ENCODE measurements around the gene CLCNKA.
"Not testable (repeated sequence)": the region's sequence is repeated elsewhere in the genome, so short reads cannot be mapped to it uniquely, and the experiment has no call there.

CLCNKA gene

GRCh38 chr1:16042096-16042495 is 20.3 kb downstream of the CLCNKA start:
- no peak for DNase-seq (ENCODE audit: low spot score)

DNA sequence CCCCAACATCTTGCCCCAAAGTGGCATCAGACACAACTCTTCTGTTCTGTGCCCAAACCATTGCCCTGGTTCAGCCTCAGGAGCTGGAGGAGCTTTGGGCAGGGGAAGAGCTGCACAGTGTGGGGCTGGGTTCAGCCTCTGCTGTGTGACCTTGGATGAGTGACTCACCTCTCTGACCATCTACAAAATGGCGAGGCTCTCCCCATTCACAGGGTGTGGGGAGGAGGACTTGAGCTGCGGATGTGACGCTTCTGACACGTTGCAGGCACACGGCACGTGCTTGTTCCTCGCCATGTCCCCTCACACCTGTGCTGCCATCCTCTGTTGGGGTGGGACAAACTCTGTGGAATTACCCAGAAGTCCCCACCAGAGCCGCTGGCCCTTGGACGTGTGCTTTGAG is 20.8 kb downstream of the CLCNKA start:
- DNase-seq (ENCODE audit: low spot score), result not testable (repeated sequence)

DNA sequence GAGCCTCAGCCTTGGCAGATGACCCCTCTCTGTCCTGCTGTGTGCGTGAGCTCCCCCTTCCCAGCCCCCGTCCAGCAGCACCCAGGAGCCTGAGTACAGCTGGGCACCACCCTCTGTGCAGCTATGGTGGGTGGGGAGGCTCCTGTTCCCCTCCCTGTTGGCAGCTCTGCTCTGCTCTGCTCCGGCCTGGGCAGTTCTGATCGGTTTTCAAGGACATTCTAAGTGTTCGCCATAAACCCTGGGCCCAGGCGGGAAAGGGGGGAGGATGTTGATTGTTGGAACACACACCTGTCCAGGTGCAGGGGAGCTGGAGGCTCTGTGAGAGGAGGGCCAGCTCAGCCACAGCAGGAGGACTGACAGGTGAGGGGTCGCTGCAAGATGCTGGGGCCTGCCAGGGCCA is 21.7 kb downstream of the CLCNKA start, which contains the start of gene CLCNKB:
CLCNKB (plus strand) TSS at position 262 of the 400 bp plus-strand sequence. CDS start 711 bp downstream, outside the sequence.
- no peak for DNase-seq (ENCODE audit: low spot score)

DNA sequence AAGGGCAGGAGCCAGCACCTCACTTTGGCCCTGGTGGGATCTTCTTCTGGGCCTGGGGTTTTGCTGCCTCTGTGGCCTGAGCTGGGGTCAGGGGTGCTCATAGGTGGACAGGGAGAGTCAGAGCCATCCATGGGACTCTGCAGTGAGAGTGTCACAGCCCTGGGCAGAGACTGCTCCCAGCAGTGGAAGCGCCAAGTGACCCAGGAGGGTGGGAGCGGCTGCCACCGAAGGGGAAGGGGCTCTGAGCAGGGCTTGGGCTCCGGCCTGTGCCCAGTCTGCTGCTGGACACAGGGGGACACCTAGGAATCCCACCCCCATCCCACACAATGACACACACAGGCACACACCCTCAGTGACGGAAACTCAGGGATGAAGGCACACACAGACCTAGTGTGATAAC is 22.1 kb downstream of the CLCNKA start:
- no peak for DNase-seq (ENCODE audit: low spot score)

GRCh38 chr1:16046842-16047241 is 25.0 kb downstream of the CLCNKA start:
- peak; percentile 77 for DNase-seq (ENCODE audit: low spot score)

DNA sequence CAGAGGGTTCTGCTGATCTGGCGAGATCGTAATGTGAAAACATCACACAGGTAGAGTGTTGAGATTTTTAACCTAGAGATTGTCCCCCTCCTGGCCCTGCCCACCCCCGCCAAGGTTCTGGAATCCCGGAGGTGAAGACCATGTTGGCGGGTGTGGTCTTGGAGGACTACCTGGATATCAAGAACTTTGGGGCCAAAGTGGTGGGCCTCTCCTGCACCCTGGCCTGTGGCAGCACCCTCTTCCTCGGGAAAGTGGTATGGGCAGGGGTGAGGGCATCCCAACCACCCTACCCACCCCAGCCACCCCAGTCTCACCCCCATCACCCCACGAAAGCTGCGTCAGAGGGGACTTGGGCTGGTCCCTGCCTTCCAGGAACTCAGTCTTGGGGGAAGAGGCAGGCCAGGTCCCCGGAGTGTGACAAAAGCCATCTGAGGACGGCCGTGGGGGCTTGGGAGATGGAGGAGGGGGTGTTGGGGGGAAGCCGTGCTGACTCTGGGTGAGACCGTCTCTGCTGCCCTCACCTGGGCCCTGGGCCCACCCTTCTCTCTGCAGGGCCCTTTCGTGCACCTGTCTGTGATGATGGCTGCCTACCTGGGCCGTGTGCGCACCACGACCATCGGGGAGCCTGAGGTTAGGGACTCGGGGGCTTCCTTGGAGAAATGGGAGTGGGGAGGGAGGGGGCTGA is 26.1 kb downstream of the CLCNKA start:
- no peak for DNase-seq (ENCODE audit: low spot score)

DNA sequence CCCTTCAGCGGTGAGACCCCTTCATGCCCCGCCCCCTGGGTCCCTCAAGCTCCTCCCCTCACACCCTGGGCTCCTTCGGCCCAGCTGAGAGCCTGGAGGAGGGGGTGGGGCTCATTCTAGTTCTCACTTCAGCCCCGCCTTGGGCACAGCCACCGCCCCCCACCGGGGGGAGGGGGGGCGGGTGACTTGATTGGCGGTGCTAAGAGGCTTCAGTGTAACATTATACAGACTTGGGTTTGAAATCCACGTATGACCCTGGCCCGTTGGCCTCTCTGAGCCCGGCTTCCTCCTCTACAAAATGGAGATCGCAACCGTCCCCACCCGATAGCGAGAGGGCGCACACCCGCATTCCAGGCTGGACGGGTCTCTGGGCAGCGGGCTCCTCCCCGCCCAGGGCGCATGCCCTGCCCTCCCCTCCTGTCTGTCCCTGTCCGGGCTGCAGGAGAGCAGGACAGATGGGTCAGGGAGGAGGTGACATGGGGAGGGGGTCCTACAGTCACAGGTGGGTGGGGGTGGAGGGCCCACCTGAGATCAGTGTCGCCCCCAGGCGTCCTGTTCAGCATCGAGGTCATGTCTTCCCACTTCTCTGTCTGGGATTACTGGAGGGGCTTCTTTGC is 26.8 kb downstream of the CLCNKA start:
- DNase-seq (ENCODE audit: low spot score), result peak; percentile 32

GRCh38 chr1:16050328-16050727 is 28.5 kb downstream of the CLCNKA start:
- no peak for DNase-seq (ENCODE audit: low spot score)

DNA sequence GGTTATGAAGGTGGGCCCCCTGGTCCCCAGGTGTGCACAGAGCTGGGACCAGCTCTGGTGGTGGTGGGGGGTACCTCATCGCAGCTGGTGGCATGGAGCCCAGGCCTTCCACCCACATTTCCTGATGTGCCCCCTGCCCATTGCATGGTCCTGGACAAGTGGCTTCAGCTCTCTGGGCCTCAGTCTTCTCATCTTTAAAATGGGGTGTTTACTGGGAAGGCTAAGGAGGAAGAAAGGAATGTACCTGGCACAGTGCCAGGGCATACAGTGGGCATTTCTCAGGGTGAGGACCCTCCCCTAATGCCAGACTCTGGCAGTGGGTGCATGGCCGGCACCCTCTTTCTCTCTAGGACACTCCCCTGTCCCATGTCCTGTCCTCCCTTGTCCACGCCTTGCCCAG is 29.2 kb downstream of the CLCNKA start:
- no peak for DNase-seq (ENCODE audit: low spot score)

DNA sequence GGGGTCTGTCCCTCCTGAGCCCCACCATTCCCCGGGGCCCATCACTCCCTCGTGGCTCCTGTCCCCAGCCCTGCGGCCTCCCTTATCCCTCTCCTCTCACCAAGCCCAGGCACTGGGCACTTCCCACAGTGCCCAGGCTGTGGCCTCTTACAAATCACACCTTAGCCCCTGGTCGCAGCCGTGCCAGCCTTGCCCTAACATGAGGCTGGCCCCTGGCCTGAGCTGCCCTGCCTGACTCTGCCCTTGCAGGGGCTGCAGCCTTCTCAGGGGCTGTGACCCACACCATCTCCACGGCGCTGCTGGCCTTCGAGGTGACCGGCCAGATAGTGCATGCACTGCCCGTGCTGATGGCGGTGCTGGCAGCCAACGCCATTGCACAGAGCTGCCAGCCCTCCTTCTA is 30.1 kb downstream of the CLCNKA start:
- DNase-seq (ENCODE audit: low spot score), result not testable (repeated sequence)

DNA sequence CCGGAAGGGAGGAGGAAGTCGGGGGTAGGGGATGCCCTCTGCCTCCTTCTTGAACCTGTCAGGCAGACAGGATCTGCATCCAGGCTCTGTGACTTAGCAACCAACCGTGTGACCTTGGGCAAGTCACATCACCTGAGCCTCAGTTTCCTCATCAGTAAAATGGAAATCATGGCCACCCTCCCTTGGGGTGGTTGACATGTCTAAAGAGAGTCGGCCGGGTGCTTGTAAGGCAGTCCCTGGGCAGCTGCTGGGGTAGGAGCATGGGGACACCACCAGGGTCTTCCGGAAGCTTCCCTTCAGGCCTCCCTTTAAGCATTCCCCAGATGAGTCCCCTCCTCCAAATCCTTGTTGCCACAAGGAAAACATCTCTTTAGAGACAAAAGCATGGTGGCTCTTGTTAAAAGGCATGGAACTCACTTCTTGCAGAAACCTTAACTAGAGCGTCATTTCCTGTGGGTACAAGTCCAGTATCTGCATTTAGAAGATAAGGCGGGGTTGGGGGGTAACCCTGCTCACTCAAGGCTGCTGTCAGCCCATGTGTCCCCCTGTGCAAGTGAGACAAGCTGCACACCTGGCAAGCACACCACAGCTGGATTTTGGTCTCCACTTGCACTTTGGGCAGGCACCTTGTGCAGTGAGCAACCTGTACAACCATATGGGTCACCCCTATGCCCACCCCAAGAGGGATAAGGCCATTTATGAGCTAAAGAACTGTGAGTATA is 32.1 kb downstream of the CLCNKA start:
- DNase-seq (ENCODE audit: low spot score), result no peak

DNA sequence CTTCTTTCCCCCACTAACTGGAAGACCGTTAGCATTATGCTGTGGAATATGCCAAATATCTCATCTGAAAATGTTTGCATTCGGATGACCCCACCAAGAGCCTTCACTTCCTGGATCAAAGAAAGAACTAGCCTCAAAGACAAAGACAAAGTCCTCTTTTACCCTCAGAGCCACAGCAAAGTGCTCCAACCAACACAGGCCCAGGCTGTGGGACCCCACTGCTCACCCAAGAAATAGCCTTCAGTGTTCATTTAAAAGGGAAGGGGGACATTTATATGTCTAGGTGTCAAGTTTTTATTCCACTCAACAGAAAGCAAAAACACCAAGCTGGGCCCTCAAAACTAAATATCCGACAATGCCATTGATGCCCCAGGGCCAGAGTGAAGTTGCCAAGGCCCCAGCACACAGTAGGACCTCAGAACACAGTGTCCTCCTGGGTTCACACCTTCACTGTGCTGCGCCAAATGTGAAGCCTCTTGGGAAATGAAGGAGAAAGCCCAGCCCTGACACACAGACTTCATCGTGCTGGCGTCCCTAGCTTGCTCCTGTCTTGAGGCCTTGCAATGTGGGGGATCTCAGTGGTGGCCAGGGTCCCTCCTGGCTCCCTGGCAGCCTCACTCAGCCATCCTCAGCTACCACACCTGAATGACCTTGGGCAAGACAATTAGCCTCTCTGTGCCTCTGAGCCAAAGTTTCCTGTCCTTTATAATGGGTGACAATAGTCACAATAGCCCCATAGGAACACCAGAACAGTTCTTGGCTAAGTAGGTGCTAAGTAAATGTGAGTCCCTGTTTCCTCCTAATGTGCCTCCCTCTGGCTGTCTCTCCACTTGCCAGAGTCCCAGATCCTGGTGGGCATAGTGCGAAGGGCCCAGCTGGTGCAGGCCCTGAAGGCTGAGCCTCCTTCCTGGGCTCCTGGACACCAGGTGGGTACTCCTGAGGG is 33.0 kb downstream of the CLCNKA start:
- DNase-seq (ENCODE audit: low spot score), result no peak

DNA sequence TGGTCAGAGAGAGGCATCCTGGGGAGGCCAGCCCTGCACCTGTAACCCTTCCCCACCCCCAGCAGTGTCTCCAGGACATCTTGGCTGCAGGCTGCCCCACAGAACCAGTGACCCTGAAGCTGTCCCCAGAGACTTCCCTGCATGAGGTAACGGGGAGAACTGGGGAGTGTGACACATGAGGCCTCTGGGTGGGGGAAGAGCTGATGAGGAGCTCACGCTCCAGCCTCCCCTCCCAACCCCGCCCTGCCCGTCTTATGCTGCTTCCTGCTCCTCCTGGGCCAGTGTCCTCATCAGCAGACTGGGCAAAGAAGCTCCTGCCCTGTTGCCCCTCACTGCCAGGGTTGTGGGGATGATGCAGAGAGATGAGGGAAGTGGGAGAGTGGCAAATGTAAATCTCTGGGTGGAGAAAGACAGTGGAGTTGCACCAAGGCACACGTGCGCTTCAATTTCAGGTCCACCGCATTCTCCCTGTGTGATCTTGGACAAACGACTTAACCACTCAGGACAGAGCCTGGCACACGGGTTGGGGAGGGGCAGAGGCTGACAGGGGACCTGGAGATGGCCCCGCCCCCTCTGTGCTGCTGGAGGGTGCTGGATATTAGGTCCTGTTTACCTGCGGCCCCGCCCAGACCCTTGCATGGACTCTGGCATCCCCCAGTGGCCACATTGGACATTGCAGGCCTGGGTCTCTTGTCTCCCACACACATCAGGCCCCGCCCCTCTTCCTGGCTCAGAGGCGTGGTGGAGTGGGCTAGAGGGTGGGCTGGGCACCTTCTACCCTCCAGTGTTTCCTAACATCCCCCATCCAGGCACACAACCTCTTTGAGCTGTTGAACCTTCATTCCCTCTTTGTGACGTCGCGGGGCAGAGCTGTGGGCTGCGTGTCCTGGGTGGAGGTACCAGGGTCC is 34.0 kb downstream of the CLCNKA start:
- DNase-seq (ENCODE audit: low spot score), result peak; percentile 85

DNA sequence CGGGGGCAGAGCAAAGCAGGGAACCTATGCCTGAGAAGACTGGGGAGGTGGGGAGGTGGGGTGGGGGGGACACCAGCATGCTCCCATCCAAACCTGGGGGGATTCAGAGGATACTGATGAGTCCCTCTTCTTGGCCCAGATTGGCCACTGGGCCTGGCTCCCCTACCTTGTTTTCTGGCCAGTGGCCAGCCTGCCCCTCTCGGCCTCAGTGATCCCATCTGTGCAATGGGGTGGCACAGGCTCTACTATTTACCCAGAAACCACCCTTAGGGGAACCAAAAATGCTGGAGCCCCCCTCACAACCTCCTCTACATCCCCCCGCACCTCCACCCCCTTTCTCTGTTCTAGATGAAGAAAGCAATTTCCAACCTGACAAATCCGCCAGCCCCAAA is 34.7 kb downstream of the CLCNKA start:
- DNase-seq (ENCODE audit: low spot score), result not testable (repeated sequence)

- DNase-seq (ENCODE audit: low spot score), result not testable (repeated sequence)
Measured at GRCh38 chr1:16057314-16057915, 35.6 kb downstream of the CLCNKA start.

DNA sequence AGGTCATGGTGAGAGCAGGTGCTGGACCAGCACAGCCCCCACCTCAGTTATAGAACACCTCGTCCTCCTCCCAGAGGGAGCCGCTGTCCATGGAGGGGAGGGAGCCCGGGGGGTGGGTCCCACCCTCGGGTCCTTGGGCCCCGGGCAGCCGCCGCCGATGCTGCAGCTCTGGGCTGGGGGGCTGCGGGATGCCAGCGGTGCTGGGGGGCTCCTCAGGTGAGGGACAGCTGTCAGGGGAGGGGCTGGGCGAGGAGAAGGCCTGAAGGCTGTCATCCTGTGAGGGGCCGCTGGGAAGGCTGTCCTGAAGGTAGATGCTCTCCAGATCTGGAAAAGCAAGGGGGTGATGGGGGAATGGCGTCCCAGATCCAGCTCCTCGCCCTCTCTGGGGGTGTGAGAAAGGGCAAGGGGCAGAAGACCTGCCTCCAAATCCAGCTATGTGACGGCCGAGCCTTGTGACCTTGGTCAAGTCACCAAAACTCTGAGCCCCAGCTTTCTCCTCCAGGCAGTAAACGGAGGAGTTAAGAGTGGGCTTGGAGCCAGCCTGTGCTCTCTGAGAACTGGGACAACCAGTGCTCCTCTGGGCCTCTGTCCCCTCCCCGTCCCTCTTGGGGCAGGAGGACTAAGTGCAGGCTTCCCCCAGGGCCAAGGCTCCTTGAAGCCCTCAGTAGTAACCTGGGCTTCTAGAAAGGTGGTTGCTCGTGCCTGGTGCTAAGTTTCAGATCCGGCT is 36.7 kb downstream of the CLCNKA start:
- DNase-seq (ENCODE audit: low spot score), result not testable (repeated sequence)

- DNase-seq (ENCODE audit: low spot score), result no peak
Measured at GRCh38 chr1:16061266-16061665, 39.4 kb downstream of the CLCNKA start.

DNA sequence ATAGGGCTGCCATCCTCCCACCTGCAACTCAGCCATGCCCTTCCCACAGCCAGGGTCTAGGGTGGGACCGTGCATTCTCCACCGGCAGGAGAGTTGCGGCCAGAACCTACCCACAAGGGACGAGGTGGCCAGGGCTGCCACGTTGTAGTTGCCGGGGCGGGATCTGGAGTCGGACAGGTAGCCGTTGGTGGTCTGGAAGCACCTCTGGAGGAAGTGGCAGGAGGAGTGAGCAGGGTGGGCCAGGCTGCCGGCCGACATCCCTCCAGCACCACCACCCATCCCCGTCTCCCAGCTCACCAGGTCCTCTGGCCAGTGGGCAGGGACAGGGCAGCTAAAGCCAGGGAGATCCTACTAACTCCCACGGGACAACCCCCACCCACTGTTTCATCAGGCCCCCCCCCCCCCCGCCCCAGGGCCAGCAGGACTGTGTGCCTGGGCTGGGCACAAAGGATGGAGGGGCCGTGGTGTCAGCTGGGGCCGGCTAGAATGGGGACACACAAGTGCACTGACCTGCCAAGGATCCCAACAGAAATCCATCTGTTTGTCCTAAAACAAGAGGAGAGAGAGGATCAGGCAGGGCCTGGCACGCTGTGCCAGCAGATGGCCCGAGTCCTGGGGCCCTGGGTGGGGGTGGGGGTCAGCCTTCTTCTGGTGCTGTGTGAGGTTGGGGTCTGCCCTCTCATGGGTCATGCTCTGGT is 40.3 kb downstream of the CLCNKA start:
- not testable (repeated sequence) for DNase-seq (ENCODE audit: low spot score)

DNA sequence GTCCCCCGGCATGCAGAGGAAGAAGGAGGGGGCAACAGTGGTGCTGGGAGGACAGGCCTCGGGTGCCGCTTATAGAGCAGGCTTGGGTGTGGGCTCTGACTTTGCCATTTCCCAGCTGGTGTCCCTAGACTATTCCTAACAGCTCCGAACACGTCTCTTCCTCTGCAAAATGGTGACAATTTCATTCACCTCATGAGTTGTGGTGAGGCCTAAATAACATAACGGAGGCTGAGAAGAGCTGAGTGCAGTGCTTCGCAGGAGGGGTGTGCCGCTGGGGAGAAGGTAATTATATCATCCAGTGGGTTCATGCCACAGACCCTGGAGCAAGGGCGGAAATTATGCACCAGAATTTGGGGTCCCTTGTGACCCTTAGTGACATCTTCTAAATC is 40.8 kb downstream of the CLCNKA start:
- DNase-seq (ENCODE audit: low spot score), result not testable (repeated sequence)

Data from kidney tubule cell (primary cell).